ENCODE data around the gene SLIT1.

SLIT1 gene

GRCh38 chr10:97060441-97061084 lies 125.2 kb downstream of the SLIT1 start:
- DNase-seq: no peak

GRCh38 chr10:97059872-97060205 lies 125.9 kb downstream of the SLIT1 start:
- no peak for DNase-seq

DNA sequence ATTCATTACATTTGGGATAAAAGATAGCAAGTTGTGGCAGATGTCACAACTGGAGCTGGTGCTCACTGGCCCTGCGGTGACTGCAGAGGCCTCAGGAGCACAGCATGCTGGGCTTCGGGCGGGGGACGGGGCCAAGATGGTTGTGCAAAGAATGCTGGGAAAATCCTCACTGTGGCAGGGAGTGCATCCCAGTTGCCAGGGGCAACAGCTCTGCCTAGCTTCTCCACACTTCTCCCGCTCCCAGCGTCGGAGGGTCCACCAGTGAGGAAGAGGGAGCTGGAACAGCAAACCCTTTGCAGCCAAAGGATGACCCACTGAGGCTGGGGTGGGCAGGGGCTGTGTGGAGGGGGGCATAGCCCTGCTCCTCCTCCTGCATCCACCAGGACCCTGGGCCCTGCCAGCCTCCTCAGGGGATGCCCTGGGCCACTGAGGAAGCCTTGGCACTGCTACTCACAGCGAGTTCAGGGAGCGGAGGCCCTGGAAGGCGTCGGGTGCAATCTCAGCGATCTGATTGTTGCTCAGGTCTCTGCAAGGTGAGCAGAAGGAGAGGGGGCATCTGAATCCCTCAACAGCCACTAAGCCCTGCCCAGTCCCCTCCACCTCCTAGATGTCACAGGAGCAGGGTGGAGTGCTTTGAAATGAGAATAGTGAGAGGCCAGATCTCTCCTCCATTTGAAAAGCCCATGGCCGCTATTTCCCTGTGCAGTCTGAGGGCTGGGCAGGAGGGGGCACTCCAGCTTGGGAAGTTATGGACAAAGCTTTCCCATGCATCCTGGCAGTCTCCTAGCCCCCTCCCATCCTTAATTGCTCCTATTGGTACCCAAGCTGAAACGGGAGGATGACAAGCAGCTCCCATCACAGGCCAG lies 126.5 kb downstream of the SLIT1 start:
- DNase-seq: no peak

DNA sequence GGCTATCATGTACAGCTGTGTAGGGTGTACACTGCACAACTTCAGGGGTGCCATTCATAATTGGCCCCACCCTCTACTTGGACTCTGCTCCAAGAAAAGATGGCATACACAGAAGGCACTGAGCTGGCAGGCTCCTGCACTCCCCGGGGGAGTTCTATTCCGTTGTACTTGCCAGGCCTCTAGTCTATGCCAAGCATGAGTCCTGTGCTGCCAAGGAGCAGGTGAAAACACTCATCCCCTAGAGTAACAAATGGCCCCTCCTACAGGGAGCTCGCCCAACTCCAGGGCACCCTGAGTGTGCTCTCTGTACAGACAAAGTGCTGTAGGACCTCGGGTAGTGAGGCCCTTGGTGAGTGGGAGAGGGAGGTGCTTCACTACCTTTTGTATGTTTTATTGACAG lies 127.2 kb downstream of the SLIT1 start:
- no peak for DNase-seq

- no peak for DNase-seq
Measured at GRCh38 chr10:97057491-97058235, 128.1 kb downstream of the SLIT1 start.

DNA sequence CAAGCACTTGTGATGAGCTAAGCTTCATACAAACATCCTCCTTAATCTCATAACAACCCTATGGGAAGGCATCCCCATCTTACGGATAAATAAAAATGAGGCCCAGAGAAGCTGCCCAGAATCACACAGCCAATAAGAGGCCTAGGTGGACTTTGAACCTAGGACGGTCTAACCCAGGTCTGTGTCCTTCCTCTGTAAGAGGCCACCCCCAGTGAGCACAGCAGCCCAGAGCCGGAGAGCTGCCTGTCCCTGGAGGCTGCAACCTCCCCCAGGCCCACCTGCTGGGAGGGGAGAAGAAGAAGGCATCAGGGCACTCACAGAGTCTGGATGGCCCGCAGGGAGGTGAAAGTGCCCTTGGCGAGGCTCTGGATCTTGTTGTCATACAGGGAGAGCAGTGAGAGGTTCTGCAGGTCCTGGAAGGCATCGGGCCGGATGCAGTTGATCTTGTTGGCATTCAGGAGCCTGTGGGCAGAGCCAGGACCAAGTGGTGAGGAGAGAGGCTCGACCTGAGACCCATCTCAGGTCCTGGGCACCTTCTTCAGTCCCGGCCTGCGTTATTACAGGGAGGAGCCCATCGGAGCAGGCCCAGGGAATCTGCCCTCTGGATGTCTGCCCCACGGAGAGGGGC lies 129.6 kb downstream of the SLIT1 start:
- no peak for DNase-seq

GRCh38 chr10:97053276-97053675 lies 132.5 kb downstream of the SLIT1 start:
- no peak for DNase-seq

DNA sequence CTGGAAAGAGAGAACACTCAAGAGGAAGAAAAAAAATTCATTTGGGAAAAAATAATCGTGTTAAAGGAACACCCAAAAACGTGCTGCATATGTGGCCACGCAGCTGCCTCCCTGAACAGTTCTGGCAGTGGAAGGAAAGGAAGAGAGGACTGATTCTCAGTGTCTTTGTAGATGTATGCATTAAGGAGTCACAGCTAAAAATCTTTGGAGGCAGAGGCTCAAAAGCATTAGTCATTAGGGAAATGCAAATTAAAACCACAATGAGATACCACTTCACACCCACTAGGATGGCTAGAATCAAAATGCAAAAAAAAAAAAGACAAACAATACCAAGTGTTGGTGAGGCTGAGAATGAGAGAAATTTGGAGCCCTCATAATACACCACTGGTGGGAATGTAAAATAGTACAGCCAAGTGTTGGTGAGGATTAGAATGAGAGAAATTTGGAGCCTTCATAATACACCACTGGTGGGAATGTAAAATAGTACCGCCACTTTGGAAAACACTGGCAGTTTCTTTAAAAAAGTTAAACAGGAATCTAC lies 134.7 kb downstream of the SLIT1 start:
- peak in 1 of 3 donors; percentile 14 for DNase-seq

- DNase-seq: no peak
Measured at GRCh38 chr10:97050205-97050745, 135.5 kb downstream of the SLIT1 start.

DNA sequence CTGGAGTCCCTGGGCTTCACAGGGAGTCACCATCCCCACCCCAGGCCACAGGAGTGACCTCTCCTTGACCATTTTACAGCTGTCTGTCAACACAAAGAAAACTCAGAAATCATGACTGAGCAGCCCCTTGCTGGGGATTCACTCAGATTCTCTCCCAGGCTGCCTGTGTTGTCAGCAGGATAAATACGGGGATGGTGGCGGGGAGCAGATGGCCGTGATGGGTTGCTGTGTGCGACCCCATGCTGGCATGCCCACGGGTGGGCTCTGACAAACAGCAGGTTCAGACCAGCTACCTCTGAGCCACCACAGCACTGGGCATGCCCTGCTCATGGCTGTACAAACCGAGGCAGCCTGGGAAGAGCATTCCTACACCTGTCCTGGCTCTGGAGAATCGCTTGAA lies 136.1 kb downstream of the SLIT1 start:
- DNase-seq: no peak

DNA sequence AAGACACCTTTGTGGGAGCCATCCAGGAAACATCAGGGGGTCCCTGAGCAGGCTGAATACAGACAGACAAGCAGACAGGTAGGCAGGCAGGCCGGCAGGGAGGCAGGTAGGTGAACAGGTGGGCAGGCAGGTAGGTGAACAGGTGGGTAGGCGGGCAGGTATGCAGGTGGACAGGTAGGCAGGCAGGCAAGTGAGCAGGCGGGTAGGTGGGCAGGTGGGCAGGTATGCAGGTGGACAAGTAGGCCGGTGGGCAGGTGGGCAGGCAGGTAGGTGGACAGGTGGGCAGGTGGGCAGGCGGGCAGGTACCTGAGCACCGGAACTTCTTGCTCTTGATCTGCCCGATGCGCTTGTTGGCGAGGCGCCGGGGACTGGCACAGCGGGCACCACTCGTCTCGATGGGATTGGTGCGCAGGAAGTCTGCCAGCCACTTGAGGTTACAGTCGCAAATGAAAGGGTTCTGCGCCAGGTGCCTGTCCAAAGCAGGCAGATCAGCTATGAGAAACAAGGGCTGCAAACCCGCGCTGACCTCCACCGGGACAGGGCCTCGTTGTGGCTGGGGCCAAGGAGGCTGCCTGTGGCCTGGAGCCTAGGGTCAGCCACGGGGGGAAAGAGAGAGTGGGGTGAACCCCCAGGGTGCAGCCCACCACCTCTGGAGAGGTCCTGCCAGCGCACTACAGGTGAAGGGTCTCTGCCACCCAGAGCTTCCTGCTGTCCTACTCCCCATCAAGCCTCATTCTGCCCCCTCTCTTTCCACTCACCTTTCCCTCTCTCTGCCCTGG lies 136.9 kb downstream of the SLIT1 start:
- no peak for DNase-seq

GRCh38 chr10:97047788-97048187 lies 138.0 kb downstream of the SLIT1 start:
- no peak for DNase-seq

- DNase-seq: no peak
Measured at GRCh38 chr10:97047083-97047736, 138.5 kb downstream of the SLIT1 start.

- no peak for DNase-seq
Measured at GRCh38 chr10:97046456-97047082, 139.2 kb downstream of the SLIT1 start.

GRCh38 chr10:97043563-97043855 lies 142.2 kb downstream of the SLIT1 start:
- no peak for DNase-seq

DNA sequence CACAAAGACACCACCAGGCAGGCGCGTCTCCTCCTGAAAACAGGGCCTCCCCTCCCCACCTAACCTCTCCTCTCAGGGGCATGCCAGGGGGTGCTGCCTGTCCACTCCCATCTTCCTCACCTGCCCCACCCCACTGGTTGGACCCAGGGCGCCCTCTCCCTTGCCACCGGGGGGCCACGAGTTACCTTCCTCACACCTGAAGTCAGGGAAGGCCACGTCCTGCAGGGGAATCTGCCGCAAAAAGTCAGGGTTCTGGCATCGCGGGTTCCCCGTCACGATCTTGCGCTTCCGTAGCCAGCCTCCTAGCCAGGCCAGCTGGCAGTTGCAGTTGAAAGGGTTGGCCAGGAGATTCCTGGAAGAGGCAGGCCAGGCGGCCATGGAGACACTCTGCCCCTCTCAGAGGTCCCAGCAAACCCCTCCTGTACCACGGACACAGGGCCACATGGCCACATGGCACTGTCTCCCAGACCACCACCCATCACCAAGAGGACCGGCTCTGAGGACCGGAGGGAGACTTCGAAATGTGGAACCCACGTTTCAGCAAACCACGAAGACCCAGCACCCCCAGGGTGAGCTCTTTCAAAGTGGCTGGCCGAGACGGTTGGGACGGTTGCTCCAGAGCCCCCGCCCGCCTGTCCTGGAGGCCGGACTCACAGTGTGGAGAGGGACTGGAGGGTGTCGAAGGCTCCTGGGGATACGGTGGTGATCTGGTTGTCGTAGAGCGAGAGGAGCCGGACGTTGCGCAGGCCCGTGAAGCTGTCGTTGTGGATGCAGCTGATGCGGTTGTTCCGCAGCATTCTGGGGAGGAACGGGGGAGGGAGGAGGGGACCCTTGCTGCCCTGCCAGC lies 142.8 kb downstream of the SLIT1 start:
- DNase-seq: no peak

GRCh38 chr10:97042081-97042480 lies 143.7 kb downstream of the SLIT1 start:
- DNase-seq: no peak

DNA sequence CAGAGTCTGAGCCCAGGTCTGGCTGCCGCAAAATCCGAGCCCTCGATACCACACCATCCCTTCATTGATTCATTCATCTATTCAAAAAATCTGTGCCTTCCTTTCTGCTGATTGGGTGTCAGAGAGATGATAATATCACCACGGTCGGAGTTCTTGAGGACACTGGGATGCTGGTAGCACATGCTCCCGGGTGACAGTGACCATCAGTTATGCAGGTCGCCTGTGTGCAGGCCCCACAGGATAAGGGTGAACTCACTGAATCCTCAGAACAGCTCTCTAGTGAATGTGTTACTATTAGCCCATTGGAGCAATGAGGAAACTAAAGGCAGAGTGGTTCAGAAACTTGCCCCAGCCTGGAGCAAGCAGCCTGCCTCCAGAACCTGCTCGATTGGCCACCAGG lies 145.1 kb downstream of the SLIT1 start:
- no peak for DNase-seq

GRCh38 chr10:97040248-97040584 lies 145.5 kb downstream of the SLIT1 start:
- no peak for DNase-seq

GRCh38 chr10:97039538-97040247 lies 146.1 kb downstream of the SLIT1 start:
- peak in 1 of 3 donors; percentile 6 for DNase-seq

Data from suppressor macrophage treated with lipopolysaccharide for 1 hour (primary cell).